Measurements from ENCODE around the gene ABHD11.

ABHD11 gene

GRCh38 chr7:73700581-73701134 is 37.9 kb downstream of the ABHD11 start:
- no peak for DNase-seq

- DNase-seq: no peak
Observed at GRCh38 chr7:73700069-73700423, 38.6 kb downstream of the ABHD11 start.

GRCh38 chr7:73699370-73700068 is 39.1 kb downstream of the ABHD11 start:
- DNase-seq: no peak

GRCh38 chr7:73698410-73698809 is 40.2 kb downstream of the ABHD11 start:
- no peak for DNase-seq

GRCh38 chr7:73696372-73696771 is 42.2 kb downstream of the ABHD11 start:
- no peak for DNase-seq

- DNase-seq: no peak
Observed at GRCh38 chr7:73690646-73691045, 48.0 kb downstream of the ABHD11 start.

- DNase-seq: no peak
Observed at GRCh38 chr7:73688288-73688687, 50.3 kb downstream of the ABHD11 start.
